Measurements from ENCODE around the gene RASSF3.
A peak's percentile ranks its signal among the peaks of the same experiment; 100 is the strongest.

Gene RASSF3

GRCh38 chr12:64583771-64584421, 26.4 kb upstream of the RASSF3 start:
- no peaks in the 10 kb centered on the region for H3K9me2 ChIP-seq (ENCODE audit: low read depth, low read length)
- H3K4me3 ChIP-seq (ENCODE audit: low read depth, low read length, poor library complexity, severe bottlenecking), result no peak overlapping the region
- H3K9me3 ChIP-seq (ENCODE audit: low read length), result no peaks in the 10 kb centered on the region
- no peak overlapping the region for H2AFZ ChIP-seq (ENCODE audit: low read length)
- H3K4me2 ChIP-seq (ENCODE audit: low read length), result peak overlapping the region; percentile 28; the same call in 1 of the 2 replicates
- H3F3A ChIP-seq (ENCODE audit: insufficient read depth, low read length), result no peaks in the 10 kb centered on the region
- no peaks in the 10 kb centered on the region for H3K79me2 ChIP-seq (ENCODE audit: insufficient read depth, low read length)
- H3K4me1 ChIP-seq (ENCODE audit: insufficient read depth, low read length, severe bottlenecking), result peaks cover 10% of the 10 kb centered on the region
- no peaks in the 10 kb centered on the region for H3K36me3 ChIP-seq (ENCODE audit: insufficient read depth, low read length)
- no peak overlapping the region for H3K27ac ChIP-seq (ENCODE audit: low read depth, low read length, poor library complexity, severe bottlenecking)
- H3K9ac ChIP-seq (ENCODE audit: low read length), result no peak overlapping the region
- H3K27me3 ChIP-seq (ENCODE audit: insufficient read depth, low read length), result no peaks in the 10 kb centered on the region
- TF ChIP-seq EZH2 (IDR thresholded peaks at IDR 0.05; ENCODE audit: borderline replicate concordance, low read length), result no peak
- no peak for TF ChIP-seq CTCF (IDR thresholded peaks at IDR 0.05; ENCODE audit: low read length)
- no peaks in the 10 kb centered on the region for H4K20me1 ChIP-seq (ENCODE audit: insufficient read depth, low read length)

DNA sequence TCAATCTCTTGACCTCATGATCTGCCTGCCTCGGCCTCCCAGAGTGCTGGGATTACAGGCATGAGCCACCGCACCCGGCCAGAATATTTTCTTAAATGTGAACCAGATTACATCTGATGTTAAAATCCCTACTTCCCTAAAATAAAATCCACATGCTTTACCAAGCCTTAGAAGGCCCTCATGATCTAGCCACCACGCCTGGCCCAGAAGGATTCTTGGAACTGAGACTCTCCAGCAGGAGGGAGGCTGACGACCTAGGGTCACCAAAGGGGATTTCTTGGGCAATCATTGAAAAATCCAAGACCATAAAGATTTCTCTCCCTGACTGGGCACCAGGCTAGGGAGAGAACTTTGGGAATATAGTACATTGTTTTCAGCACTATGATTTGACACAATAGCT, 25.2 kb upstream of the RASSF3 start:
- no peaks in the 10 kb centered on the region for H3F3A ChIP-seq (ENCODE audit: insufficient read depth, low read length)
- TF ChIP-seq EZH2 (IDR thresholded peaks at IDR 0.05; ENCODE audit: borderline replicate concordance, low read length) (no peak), CTCF (IDR thresholded peaks at IDR 0.05; ENCODE audit: low read length) (no peak)
- no peak overlapping the region for H3K4me3 ChIP-seq (ENCODE audit: low read depth, low read length, poor library complexity, severe bottlenecking)
- H3K27me3 ChIP-seq (ENCODE audit: insufficient read depth, low read length), result no peaks in the 10 kb centered on the region
- no peaks in the 10 kb centered on the region for H3K79me2 ChIP-seq (ENCODE audit: insufficient read depth, low read length)
- H3K9me2 ChIP-seq (ENCODE audit: low read depth, low read length), result no peaks in the 10 kb centered on the region
- no peak overlapping the region for H2AFZ ChIP-seq (ENCODE audit: low read length)
- H3K4me1 ChIP-seq (ENCODE audit: insufficient read depth, low read length, severe bottlenecking), result peaks cover 10% of the 10 kb centered on the region
- no peaks in the 10 kb centered on the region for H3K36me3 ChIP-seq (ENCODE audit: insufficient read depth, low read length)
- no peak overlapping the region for H3K9ac ChIP-seq (ENCODE audit: low read length)
- H3K27ac ChIP-seq (ENCODE audit: low read depth, low read length, poor library complexity, severe bottlenecking), result no peak overlapping the region
- H4K20me1 ChIP-seq (ENCODE audit: insufficient read depth, low read length), result no peaks in the 10 kb centered on the region
- H3K4me2 ChIP-seq (ENCODE audit: low read length), result no peak overlapping the region
- H3K9me3 ChIP-seq (ENCODE audit: low read length), result no peaks in the 10 kb centered on the region

DNA sequence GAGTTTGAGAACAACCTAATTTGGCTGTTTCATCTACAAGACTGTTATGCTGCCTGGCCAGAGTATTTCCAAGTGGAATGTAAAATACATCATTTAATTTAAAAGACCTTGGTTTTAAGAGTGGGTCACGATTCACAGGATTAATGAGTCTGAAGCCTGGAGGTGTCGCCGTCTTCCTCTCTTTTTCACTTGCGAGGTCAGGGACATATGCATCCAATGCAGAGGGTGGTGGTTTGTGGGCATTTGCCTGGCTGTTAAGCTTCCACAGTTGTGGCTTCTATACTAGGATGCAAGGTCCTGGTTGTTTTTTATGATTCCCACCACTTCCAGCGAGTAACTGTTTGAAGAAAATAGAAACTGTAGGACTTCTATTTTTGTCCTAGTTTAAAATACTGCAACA, 22.8 kb upstream of the RASSF3 start:
- H3K27ac ChIP-seq (ENCODE audit: low read depth, low read length, poor library complexity, severe bottlenecking), result no peak overlapping the region

More for the DNA sequence above, 22.8 kb upstream of the RASSF3 start:
- Histone ChIP-seq H3K36me3 (ENCODE audit: insufficient read depth, low read length) (no peaks in the 10 kb centered on the region), H3K4me1 (ENCODE audit: insufficient read depth, low read length, severe bottlenecking) (peaks cover 10% of the 10 kb centered on the region), H3K4me3 (ENCODE audit: low read depth, low read length, poor library complexity, severe bottlenecking) (no peak overlapping the region), H3K9ac (ENCODE audit: low read length) (no peak overlapping the region), H3K27me3 (ENCODE audit: insufficient read depth, low read length) (no peaks in the 10 kb centered on the region), H3K9me3 (ENCODE audit: low read length) (no peaks in the 10 kb centered on the region), H3K9me2 (ENCODE audit: low read depth, low read length) (no peaks in the 10 kb centered on the region), H3F3A (ENCODE audit: insufficient read depth, low read length) (no peaks in the 10 kb centered on the region), H4K20me1 (ENCODE audit: insufficient read depth, low read length) (no peaks in the 10 kb centered on the region), H2AFZ (ENCODE audit: low read length) (no peak overlapping the region), H3K79me2 (ENCODE audit: insufficient read depth, low read length) (no peaks in the 10 kb centered on the region), H3K4me2 (ENCODE audit: low read length) (no peak overlapping the region)
- peak; percentile 26; the same call in 1 of the 2 replicates for TF ChIP-seq CTCF (IDR thresholded peaks at IDR 0.05; ENCODE audit: low read length)
- no peak for TF ChIP-seq EZH2 (IDR thresholded peaks at IDR 0.05; ENCODE audit: borderline replicate concordance, low read length)
